HG02763 (cell line): ENCODE data around the gene B4GAT1.
"Not testable (repeated sequence)": the region's sequence is repeated elsewhere in the genome, so short reads cannot be mapped to it uniquely, and the experiment has no call there.

ENCODE experiments used
- ATAC-seq: cut with Tn5 transposase; IDR thresholded peaks from one replicate; pipeline ENCODE4 v1.9.1; 2021; ENCODE audit warnings: mild to moderate bottlenecking, moderate library complexity; ENCODE audit not compliant: unreplicated experiment

The B4GAT1 gene

DNA sequence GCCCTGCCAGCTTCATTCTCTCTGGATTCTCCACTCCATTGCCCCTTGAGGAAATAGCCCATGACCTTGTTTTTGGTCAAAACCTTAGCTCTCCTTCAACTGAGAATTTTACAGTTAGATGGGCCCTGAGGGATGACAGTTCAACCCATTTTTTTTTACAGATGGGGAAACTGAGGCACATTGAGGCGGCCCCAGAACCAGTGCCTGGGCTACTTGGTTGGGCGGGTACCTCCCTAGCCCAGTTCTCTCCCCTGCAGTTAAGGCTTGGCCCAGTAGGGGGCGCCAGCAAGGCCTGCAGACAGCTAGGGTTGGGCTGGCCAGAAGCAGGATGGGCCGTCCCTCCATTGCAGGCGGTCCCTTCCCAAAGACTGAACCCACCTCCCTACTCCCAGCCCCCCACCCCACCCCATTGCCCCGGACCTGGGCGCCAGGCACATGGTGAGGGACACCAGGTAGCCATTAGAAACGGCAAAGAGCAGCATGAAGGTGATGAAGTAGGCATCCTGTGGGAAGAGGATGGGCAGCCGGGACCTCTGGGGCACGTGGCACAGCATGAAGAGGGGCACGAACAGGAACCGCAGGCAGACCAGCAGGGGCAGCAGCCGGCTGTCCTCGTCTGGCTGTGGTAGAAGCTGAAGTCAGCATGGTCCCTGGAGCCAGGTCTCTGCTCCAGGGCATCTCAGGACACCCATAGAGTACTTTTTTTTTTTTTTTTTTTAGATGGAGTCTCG, 16.5 kb upstream of the B4GAT1 start:
- ATAC-seq, result no peak

DNA sequence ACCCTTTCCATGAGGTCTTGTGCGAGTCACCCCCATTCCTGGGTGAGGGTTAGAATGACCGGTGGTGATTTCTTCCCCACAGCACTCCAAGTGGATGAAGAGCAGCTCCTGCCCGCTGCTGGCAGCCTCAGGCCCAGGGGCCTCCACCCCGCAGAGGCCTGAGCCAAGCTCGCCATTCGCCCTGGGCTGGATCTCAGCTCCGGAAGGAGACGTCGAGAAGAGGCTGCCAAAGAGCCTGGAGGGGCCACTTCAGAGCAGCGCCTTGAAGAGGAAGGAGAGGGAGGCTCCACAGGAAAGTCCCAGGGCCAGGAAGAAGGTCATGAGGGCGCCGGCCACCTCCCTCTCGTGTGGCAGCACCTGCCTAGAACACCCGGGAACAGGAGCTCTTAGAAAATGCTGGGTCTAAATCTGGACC, 15.8 kb upstream of the B4GAT1 start:
- ATAC-seq, result no peak

DNA sequence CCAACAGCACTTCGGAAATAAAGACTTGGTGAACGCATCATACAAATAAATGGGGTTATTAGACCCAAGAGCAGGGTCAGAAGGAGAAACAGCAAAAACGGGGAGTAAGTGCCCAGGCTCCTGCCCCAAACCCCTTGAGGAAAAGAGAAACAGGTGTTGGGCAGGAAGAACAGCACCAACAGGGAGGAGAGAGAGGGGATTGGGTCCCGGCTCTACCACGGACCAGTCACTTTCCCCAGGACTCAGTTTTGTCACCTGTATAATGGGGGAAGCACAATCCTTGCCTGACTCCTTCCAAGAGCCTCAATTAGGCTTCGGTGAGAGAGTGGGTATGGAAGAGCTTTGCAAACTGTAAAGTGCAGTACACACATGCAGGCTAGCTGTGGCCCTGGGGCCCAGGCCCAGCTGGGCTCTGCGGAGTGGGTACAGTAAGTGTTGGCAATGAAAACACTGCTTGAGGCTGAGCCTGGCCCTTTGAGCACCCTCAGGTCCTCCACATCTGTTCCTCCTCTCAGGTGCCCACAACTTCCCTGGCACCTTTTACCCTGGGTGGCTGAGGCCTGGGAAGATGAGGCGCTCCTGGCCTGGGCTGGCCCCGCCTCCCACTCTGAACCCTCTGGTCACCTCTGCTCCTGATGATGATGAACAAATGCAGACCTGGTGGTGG, 15.2 kb upstream of the B4GAT1 start:
- ATAC-seq, result no peak

DNA sequence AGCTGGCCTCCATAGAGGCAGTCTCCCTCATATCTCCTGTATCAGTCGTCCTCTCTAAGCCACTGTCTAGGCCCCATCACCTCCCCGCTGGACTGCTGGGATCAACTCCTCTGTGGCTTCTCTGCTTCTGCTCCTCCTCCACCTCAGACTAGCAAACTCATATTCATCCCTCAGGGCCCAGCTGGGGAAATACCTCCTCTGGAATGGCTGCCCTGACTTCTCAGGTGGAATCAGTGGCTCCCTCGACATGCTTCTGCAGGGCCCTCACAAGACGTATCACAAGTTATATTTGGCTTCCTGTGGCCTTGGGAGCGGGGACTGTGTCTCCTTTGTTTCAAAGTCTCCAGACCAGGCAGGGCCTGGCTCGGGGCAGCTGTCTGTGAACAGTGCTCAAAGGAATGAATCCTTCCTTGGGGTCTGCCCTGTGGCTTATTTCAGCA, 14.1 kb upstream of the B4GAT1 start:
- ATAC-seq, result no peak

DNA sequence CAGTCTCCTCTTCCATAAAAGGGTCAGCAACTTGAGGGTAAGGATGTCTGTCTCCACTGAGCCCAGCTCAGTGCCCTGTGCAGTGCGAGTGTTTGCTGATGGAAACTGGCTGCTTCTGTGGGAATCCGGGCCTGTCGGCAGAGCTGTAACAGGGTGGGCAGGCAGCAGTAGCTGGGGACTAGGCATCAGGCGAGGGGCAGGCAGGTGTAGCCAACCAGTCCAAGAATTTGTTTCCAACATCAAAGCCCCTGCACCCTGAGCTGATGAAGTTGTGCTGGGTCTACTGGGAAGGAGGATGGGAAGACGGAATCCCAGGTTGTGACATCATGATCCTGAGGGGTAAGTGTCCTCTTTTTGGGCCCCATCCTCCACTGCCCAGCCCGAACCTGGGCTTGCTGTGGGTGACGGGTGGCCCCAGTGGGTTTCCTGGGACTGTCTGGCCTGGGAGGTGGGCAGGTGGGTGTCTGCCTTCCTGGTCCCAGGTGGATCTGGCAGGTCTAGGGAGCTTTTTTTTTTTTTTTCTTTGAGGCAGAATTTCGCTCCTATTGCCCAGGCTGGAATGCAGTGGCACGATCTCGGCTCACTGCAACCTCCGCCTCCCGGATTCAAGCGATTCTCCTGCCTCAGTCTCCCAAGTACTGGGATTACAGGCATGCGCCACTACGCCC, 13.1 kb upstream of the B4GAT1 start:
- ATAC-seq, result no peak

DNA sequence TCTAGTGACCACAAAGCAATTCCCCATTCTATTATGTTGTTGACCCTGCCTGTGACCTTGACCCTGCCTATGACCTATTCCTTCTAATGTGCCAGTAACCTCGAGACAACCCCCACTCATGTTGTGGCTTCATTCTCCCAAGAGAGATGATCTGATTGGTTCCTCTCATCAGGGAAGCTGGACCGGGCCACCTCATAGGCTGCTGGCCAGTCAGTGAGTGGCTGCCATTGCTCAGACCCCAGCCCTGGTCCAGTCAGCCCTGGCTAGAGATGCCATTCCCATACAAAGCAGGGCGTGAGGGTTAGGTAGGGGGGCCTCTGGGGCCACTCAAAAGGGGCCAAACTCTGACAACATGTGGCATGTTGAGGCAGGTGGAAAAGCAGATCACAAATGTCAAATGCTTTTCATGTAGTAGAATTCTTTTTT, 12.2 kb upstream of the B4GAT1 start:
- no peak for ATAC-seq

DNA sequence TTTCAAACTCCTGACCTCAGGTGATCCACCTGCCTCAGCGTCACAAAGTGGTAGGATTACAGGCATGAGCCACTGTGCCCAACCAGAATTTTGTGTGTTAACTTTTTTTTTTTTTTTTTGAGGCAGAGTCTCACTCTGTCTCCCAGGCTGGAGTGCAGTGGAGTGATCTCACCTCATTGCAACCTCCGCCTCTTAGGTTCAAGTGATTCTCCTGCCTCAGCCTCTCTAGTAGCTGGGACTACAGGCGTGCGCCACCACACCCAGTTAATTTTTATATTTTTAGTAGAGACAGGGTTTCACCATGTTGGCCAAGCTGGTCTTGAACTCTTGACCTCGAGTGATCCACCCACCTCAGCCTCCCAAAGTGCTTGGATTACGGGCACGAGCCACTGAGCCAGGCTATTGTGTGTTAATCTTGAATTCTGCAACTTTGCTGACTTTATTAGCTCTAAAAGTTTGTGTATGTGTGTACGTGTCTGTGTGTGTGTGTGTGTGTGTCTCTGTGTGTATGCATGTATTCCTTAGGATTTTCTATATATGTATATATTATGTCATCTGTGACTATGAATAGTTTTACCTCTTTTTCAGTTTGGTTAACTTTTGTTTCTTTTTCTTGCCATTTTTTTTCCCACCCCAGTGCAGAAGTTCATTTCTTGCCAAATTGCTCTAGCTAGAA, 3.3 kb upstream of the B4GAT1 start:
- ATAC-seq, result not testable (repeated sequence)

DNA sequence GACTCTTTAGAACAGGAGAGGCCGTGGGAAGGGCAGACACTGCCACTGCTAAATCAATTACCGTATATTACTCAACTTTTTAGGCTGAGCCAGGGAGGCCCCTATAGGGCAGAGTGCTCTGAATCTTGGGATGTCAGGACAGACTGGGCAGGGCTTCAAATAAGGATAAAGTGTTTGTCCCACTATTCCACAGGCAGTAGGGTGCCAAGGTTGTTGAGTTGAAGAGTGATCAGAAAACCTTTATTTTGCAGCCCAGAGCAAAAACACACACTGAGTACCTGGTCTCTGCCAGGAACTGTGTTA, 1.6 kb upstream of the B4GAT1 start:
- no peak for ATAC-seq

DNA sequence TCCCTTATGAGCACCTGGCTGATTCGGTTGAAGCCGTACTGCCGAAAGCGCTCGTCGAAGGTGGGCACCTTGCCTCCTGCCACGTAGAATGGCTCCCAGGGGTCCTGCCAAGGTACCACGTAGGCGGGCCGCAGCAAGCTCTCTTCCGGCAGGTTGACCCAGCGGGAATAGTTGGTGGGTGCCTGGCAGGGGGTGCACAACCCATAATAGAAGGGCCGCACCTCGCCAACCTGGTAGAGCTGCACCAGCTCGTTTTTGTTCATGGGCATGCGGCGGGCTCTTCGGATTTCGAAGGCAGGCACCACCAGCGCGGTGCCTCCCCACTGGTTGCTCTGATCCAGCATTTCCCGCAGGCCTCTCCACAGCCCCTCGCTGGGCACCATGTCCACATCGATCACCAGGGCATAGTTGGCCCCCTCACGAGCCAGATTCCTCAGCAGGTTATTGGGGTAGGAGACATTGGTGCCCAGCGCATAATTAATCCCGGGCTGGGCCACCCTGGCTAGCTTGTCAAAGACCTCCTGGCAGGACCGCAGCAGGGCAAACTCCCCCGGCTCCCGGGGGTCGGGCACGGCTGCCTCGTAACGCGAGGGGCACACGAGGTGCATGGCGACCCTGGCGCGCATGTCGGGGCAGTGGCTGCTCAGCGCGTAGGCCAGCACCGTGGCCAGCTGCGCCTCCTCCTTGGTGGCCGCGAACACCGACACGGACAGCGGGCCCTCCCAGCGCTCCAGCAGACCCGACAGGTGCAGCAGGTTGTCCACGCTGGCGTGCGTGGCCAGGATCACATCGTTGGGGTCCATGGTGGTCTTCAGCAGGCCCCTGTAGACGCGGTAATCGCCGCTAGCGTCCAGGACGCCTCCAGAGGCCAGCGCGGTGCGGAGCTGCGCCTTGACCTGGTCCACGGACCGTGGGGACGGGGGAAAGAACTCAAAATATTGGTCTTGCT, 679 bp downstream of the B4GAT1 start:
- no peak for ATAC-seq

DNA sequence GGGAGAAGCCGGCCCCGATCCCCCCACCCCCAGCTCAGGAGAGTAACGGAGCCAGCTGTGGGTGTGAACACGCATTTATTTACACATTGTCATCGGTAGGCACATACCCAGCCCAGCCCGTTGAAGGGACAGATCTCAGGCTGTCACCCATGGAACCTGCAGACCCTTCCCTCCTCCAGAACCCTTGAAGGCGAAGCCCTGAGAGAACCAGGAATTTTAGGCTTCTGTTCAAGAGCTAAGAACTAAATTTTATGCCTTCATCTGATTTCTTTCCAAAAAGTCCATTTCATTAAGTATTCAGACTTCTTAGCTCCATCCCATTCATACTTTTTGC, 2.1 kb downstream of the B4GAT1 start:
- ATAC-seq, result no peak

DNA sequence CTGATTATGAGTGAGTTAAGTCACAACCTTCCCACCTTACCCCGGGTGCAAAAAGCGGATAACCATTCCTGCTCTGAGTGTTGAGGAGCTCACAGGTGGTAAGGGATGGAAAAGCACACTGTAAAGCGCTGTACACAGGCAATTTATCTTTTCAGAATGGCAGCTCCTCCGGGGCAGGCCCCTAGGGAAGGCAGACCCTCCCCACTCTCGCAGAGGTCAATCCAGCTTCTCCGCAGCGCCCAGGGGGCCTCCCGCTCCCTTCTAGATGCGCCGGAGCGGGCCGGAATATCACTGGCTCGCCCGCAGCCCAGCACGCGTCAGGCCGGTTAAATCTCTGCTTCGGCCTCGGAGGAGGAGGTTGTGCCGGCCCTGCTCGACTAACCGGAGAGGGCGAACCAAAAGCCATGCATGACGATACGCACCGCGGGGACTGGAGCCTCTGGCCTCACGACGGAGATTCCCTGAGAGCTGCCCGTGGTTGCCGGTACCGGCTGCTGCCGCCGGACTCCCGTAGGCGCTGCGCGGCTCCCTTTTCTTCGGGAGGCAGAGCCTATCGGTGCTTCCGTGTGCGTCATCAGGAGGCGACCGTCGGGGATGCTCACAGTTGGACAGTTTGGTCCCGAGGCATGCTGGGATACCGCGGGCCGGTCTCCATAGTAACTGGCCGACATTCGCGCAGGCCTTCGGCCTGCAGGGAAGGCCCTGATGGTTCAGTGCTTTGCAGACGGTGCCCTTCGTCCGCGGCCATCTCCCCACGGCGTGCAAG, 2.7 kb downstream of the B4GAT1 start, which contains the start of gene BRMS1:
Gene BRMS1, minus strand, starts transcription at position 555 of the 766 bp plus-strand sequence. CDS start 2,870 bp downstream, outside the sequence.
- ATAC-seq, result peak; percentile 65

DNA sequence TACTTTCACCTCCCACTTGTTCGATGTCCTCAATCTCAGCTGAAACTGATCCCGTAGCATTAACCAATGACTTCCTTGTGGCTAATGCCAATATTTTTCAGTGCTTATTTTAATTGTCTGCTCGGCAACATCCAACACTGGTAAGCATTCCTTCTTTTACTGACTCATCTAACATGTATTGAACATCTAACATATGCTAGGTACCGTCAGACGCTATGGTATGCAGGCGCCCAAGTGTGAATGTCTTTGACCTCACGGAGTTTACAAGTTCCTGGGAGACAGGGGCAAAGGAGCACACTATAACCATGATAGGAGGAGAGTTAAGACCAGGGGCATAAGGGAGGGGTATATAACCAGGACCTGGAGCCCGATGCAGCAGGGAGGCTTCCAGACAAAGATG, 4.3 kb downstream of the B4GAT1 start:
- ATAC-seq, result no peak

DNA sequence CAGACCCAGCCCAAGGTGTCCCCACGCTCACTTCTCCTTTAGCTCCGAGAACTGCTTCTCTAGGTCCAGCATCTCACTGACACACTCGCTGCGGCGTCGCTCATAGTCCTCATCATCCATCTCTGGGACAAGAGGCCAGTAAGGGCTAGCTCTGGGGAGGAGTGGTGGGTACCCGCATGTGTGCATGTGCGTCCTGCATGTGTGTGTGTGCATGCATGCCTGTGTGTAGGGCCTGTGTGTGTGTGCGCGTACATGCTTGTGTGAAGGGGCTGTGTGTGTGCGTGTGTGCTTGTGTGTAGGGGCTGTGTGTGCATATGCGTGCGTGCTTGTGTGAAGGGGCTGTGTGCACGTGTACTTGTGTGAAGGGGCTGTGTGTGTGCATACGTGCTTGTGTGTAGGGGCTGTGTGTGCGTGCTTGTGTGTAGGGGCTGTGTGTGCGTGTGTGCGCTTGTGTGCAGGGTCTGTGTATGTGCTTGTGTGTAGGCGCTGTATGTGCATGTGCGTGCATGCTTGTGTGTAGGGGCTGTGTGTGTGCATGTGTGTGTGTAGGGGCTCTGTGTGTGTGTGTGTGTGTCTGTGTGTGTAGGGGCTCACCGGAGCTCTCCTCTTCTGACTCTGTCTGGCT, 5.8 kb downstream of the B4GAT1 start:
- no peak for ATAC-seq

DNA sequence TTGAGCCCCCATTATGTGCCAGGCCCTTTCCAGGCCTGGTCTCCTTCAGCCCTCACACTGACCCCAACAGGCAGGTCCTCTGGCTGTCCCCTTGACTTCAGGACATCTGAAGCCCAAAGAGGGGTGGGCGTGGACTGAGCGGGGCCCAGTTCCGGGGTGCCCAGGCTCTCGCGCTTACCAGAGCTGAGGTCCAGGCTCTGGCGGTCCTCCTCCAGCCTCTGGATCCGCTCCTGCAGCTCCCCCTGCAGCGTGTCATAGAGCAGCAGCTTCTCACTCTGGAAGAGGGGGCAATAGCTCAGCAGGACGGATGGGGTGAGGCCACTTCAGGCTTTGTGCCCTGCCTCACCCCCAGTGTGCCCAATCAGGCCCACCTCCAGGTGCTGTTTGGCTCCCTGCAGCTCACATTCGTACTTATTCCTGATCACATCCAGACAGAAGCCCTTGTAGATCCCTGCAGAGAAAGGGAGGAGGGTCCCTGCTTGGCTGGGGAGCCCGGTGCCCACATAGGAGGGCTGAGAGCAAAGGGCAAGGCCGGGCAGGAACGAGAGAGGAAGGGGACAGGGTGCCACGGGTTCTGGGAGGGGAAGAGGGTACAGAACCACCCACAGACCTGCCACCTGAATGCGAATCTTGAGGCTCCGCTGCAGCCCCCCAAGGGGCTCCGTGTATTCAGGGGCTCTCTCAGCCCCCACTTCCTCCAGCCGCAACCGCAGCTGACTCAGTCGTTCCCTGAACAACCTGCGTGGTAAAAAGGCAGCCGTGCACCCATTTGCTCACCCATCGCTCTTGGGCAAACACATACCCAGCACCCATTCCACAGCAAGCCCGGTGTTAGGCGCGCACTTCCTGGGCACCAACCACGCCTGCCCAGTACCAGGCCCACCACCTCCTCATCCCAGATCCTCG, 6.6 kb downstream of the B4GAT1 start:
- ATAC-seq, result no peak

DNA sequence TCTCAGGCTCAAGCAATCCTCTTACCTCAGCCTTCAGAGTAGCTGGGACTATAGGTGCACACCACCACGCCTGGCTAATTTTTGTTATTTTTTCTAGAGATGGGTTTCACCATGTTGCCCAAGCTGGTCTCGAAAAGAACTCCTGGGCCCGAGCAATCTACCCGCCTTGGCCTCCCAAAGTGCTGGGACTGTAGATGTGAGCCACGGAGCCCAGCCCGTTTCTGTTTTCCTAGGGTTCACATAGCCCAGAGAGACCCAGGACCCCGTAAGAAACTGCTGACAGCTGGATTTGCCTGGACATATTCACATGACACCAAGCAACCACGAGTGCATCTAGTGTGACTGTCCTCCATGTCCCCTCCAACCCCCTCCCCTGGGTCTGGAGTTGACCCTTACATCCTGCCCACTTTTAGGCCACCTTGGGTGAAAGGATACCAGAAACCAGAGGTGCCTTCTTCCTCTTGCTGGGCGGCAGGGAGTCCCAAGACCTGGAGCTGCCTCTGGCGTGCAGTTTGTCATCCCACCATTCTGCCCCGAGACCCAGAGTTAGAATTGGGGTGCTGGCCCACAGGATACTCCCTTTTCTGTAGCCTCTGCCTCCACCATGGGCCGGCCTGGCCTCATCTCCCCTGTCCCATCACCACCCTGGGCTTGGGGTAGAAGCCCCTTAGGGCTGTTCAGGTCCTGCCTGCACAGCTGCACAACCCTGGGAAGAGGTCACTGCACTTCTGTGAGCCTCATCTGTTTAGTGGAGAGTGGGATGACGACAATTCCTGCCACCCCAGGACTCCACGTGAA, 7.5 kb downstream of the B4GAT1 start:
- ATAC-seq, result no peak

DNA sequence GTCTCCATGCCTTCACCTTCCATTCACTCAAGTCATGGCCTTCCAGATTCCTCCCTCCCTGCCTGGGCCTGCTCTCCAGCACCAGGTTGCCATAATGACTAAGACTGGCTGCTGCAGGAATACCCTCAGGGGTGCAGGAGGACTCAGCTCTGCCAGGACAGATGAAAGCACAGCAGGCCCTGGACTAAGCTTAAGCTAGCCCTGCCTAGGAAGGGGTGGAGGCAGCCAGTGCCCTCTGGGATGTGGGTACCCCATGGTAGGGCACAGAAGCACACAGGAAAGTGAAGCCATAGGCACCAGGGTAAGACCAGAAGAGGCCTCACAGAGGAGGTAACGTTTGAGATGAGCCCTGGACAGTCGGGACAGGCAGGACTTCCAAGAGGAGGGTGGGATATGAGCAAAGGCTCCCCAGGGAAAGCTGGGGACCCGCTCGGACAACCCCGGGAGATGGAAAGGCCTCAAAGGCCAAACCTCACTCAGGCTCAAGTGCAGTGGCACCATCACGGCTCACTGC, 8.2 kb downstream of the B4GAT1 start:
- ATAC-seq, result no peak
